PC-9 (cell line): ENCODE data around the gene KIF21B. TPM values are rescaled to one million over a fixed set of nuclear protein-coding genes. Genes with fewer than 3 reads are reported as not detected.

Experiments
- BruUV-seq: library from RNA; stranded (reverse); fragments of 400-500 nt; replicated peaks from 2 replicates; lab custom pipeline; 2021; lab: Mats Ljungman, UMichigan
- CTCF ChIA-PET: fragments of 300-600 bp; sonication (Branson Sonifier 250); formaldehyde crosslinking; loops from one replicate; lab custom pipeline; 2022; ENCODE audit warnings: antibody characterized with exemption; lab: Charles Lee
- POLR2A ChIA-PET: fragments of 300-600 bp; sonication (Branson Sonifier 250); formaldehyde crosslinking; loops from one replicate; lab custom pipeline; 2022; ENCODE audit warnings: antibody characterized with exemption; ENCODE audit not compliant: unreplicated experiment; lab: Charles Lee
- DNase-seq, 2 experiments: peaks; one replicate each; pipeline versions ENCODE4 v3.0.0 to v3.0.0-alpha.2; 2015 to 2022; ENCODE audit warnings: mixed read lengths in 1 of 2
- H2AFZ ChIP-seq: fragments of 200-600 bp; sonication (generic); 2 replicates; pipeline ENCODE4 v1.8.1; 2017; ENCODE audit warnings: antibody characterized with exemption
- H3F3A ChIP-seq: fragments of 200-600 bp; sonication (generic); 2 replicates; pipeline ENCODE4 v1.8.1; 2017; ENCODE audit warnings: antibody characterized with exemption, mild to moderate bottlenecking, low read depth; ENCODE audit not compliant: insufficient read depth
- H3K27ac ChIP-seq: fragments of 200-600 bp; sonication (generic); 2 replicates; pipeline ENCODE4 v1.6.1; 2016; ENCODE audit warnings: mixed run types
- H3K27me3 ChIP-seq: fragments of 200-600 bp; sonication (generic); 2 replicates; pipeline ENCODE4 v1.6.1; 2016; ENCODE audit warnings: low read depth, mixed run types; ENCODE audit not compliant: insufficient read depth
- H3K36me3 ChIP-seq: fragments of 200-600 bp; sonication (generic); 2 replicates; pipeline ENCODE4 v1.6.1; 2016; ENCODE audit warnings: low read depth, mixed run types
- H3K4me1 ChIP-seq: fragments of 200-600 bp; sonication (generic); replicated peaks from 2 replicates; pipeline ENCODE4 v1.6.1; 2016; ENCODE audit warnings: mixed run types; ENCODE audit not compliant: insufficient read depth
- H3K4me2 ChIP-seq: fragments of 200-600 bp; sonication (generic); 2 replicates; pipeline ENCODE4 v1.6.1; 2017; ENCODE audit warnings: mixed run types
- H3K4me3 ChIP-seq: fragments of 200-600 bp; sonication (generic); 2 replicates; pipeline ENCODE4 v1.6.1; 2016; ENCODE audit warnings: mixed run types
- H3K79me2 ChIP-seq: fragments of 200-600 bp; sonication (generic); 2 replicates; pipeline ENCODE4 v1.6.1; 2017; ENCODE audit warnings: low read depth, mixed run types
- H3K9me2 ChIP-seq: fragments of 200-600 bp; sonication (generic); 2 replicates; pipeline ENCODE4 v1.8.1; 2017; ENCODE audit warnings: mild to moderate bottlenecking; ENCODE audit not compliant: insufficient read depth
- H3K9me3 ChIP-seq: fragments of 200-600 bp; sonication (generic); 2 replicates; pipeline ENCODE4 v1.8.1; 2016; ENCODE audit warnings: low read depth; ENCODE audit not compliant: insufficient read depth
- H4K20me1 ChIP-seq: fragments of 200-600 bp; sonication (generic); 2 replicates; pipeline ENCODE4 v1.8.1; 2017; ENCODE audit not compliant: insufficient read depth
- CTCF ChIP-seq: fragments of 200-600 bp; sonication (generic); conservative IDR thresholded peaks from 2 replicates; pipeline ENCODE4 v1.6.1; 2017; ENCODE audit warnings: mixed run types, antibody characterized with exemption, mild to moderate bottlenecking, moderate library complexity
- EZH2 ChIP-seq: fragments of 200-600 bp; sonication (generic); IDR thresholded peaks from 2 replicates; pipeline ENCODE4 v1.8.0; 2017; ENCODE audit warnings: antibody characterized with exemption, low read depth
- intact Hi-C: fragments of 100-400 bp; cut with micrococcal nuclease; formaldehyde crosslinking; loops from one replicate; pipeline ENCODE4 v1.10.0; 2022; ENCODE audit not compliant: unreplicated experiment
- total RNA-seq: library from RNA; stranded (reverse); gene quantifications from 2 replicates; pipeline ENCODE4 v1.2.3, GENCODE V29; 2021

Gene KIF21B
- total RNA-seq, 1 experiment from 2014 or later, result 3.7 TPM

GRCh38 chr1:201066986-201067385, 43.5 kb upstream of the KIF21B start:
- Histone ChIP-seq H2AFZ (no peak overlapping the region), H3K27me3 (peaks cover 70% of the 10 kb centered on the region), H3K36me3 (no peaks in the 10 kb centered on the region), H4K20me1 (no peaks in the 10 kb centered on the region), H3K4me2 (no peak overlapping the region), H3F3A (no peaks in the 10 kb centered on the region), H3K4me3 (no peak overlapping the region), H3K4me1 (no peaks in the 10 kb centered on the region), H3K9me2 (no peaks in the 10 kb centered on the region), H3K27ac (no peak overlapping the region), H3K9me3 (no peaks in the 10 kb centered on the region), H3K79me2 (no peaks in the 10 kb centered on the region)
- no TSS peak for BruUV-seq
- ChIA-PET POLR2A (no interaction called here), CTCF (no interaction called here)
- TF ChIP-seq EZH2 (no peak), CTCF (no peak)
- intact Hi-C loops, result no loop called here
- DNase-seq, result no peak

- Histone ChIP-seq H4K20me1 (no peaks in the 10 kb centered on the region), H3K27ac (no peak overlapping the region), H3K4me2 (no peak overlapping the region), H3K4me3 (no peak overlapping the region), H3K4me1 (no peaks in the 10 kb centered on the region), H3K9me2 (no peaks in the 10 kb centered on the region), H3K27me3 (peaks cover 57% of the 10 kb centered on the region), H3K36me3 (no peaks in the 10 kb centered on the region), H3K9me3 (no peaks in the 10 kb centered on the region), H3F3A (no peaks in the 10 kb centered on the region), H2AFZ (no peak overlapping the region), H3K79me2 (no peaks in the 10 kb centered on the region)
- intact Hi-C loops, result no loop called here
- no peak for DNase-seq
- POLR2A ChIA-PET, result no interaction called here
- no TSS peak for BruUV-seq
- no peak for TF ChIP-seq EZH2
- TF ChIP-seq CTCF, result no peak
- CTCF ChIA-PET, result no interaction called here
Measured at GRCh38 chr1:201065686-201066085, 42.2 kb upstream of the KIF21B start.

- POLR2A ChIA-PET, result no interaction called here
- Histone ChIP-seq H4K20me1 (no peaks in the 10 kb centered on the region), H3K9me2 (no peaks in the 10 kb centered on the region), H3K27ac (no peak overlapping the region), H3K36me3 (no peaks in the 10 kb centered on the region), H3K79me2 (no peaks in the 10 kb centered on the region), H2AFZ (no peak overlapping the region), H3K4me3 (no peak overlapping the region), H3K9me3 (no peaks in the 10 kb centered on the region), H3K27me3 (peaks cover 48% of the 10 kb centered on the region), H3K4me1 (no peaks in the 10 kb centered on the region), H3F3A (no peaks in the 10 kb centered on the region), H3K4me2 (no peak overlapping the region)
- no TSS peak for BruUV-seq
- DNase-seq, result no peak
- intact Hi-C loops, result no loop called here
- TF ChIP-seq CTCF (no peak), EZH2 (no peak)
- CTCF ChIA-PET, result no interaction called here
Measured at GRCh38 chr1:201064806-201065205, 41.3 kb upstream of the KIF21B start.
